Measurements from ENCODE around the gene CEP128.

Gene CEP128

GRCh38 chr14:80902608-80903007 is 38.9 kb downstream of the CEP128 start:
- no peak overlapping the region for H3K9ac ChIP-seq (ENCODE audit: insufficient read length, low read depth)
- no peaks in the 10 kb centered on the region for H3K4me1 ChIP-seq (ENCODE audit: insufficient read depth, insufficient read length)
- no peaks in the 10 kb centered on the region for H3K9me3 ChIP-seq (ENCODE audit: insufficient read depth, low read length)
- no peak overlapping the region for H3K4me3 ChIP-seq (ENCODE audit: insufficient read length, low read depth)
- DNase-seq (ENCODE audit: low read depth, low spot score) = no peak
- no peaks in the 10 kb centered on the region for H3K36me3 ChIP-seq (ENCODE audit: insufficient read depth, insufficient read length, low read length)
- no peaks in the 10 kb centered on the region for H3K27me3 ChIP-seq (ENCODE audit: insufficient read depth, insufficient read length)
- no peak for TF ChIP-seq YY1 (IDR thresholded peaks at IDR 0.05; ENCODE audit: insufficient read depth, insufficient read length)
- no peak for TF ChIP-seq ZNF274 (IDR thresholded peaks at IDR 0.05; ENCODE audit: low read depth, low read length)
- no peak for TF ChIP-seq SUZ12 (IDR thresholded peaks at IDR 0.05; ENCODE audit: extremely low read depth, insufficient read depth, insufficient read length)

- H3K9ac ChIP-seq (ENCODE audit: insufficient read length, low read depth) = no peak overlapping the region
- TF ChIP-seq YY1 (IDR thresholded peaks at IDR 0.05; ENCODE audit: insufficient read depth, insufficient read length) (no peak), SUZ12 (IDR thresholded peaks at IDR 0.05; ENCODE audit: extremely low read depth, insufficient read depth, insufficient read length) (no peak), ZNF274 (IDR thresholded peaks at IDR 0.05; ENCODE audit: low read depth, low read length) (no peak)
- no peaks in the 10 kb centered on the region for H3K4me1 ChIP-seq (ENCODE audit: insufficient read depth, insufficient read length)
- no peaks in the 10 kb centered on the region for H3K36me3 ChIP-seq (ENCODE audit: insufficient read depth, insufficient read length, low read length)
- H3K9me3 ChIP-seq (ENCODE audit: insufficient read depth, low read length) = no peaks in the 10 kb centered on the region
- no peaks in the 10 kb centered on the region for H3K27me3 ChIP-seq (ENCODE audit: insufficient read depth, insufficient read length)
- no peak overlapping the region for H3K4me3 ChIP-seq (ENCODE audit: insufficient read length, low read depth)
- DNase-seq (ENCODE audit: low read depth, low spot score) = no peak
These were observed 39.7 kb downstream of the CEP128 start for GRCh38 chr14:80901822-80902221.

- Histone ChIP-seq H3K4me3 (ENCODE audit: insufficient read length, low read depth) (no peak overlapping the region), H3K4me1 (ENCODE audit: insufficient read depth, insufficient read length) (no peaks in the 10 kb centered on the region), H3K36me3 (ENCODE audit: insufficient read depth, insufficient read length, low read length) (no peaks in the 10 kb centered on the region), H3K9ac (ENCODE audit: insufficient read length, low read depth) (no peak overlapping the region), H3K9me3 (ENCODE audit: insufficient read depth, low read length) (no peaks in the 10 kb centered on the region), H3K27me3 (ENCODE audit: insufficient read depth, insufficient read length) (no peaks in the 10 kb centered on the region)
- TF ChIP-seq YY1 (IDR thresholded peaks at IDR 0.05; ENCODE audit: insufficient read depth, insufficient read length) = no peak
- TF ChIP-seq ZNF274 (IDR thresholded peaks at IDR 0.05; ENCODE audit: low read depth, low read length) = no peak
- TF ChIP-seq SUZ12 (IDR thresholded peaks at IDR 0.05; ENCODE audit: extremely low read depth, insufficient read depth, insufficient read length) = no peak
- DNase-seq (ENCODE audit: low read depth, low spot score) = no peak
These were observed 40.3 kb downstream of the CEP128 start for GRCh38 chr14:80901260-80901659.

GRCh38 chr14:80872645-80873044 is 68.9 kb downstream of the CEP128 start:
- Histone ChIP-seq H3K9me3 (ENCODE audit: insufficient read depth, low read length) (peaks cover 7% of the 10 kb centered on the region), H3K36me3 (ENCODE audit: insufficient read depth, insufficient read length, low read length) (no peaks in the 10 kb centered on the region), H3K4me1 (ENCODE audit: insufficient read depth, insufficient read length) (no peaks in the 10 kb centered on the region), H3K9ac (ENCODE audit: insufficient read length, low read depth) (no peak overlapping the region), H3K27me3 (ENCODE audit: insufficient read depth, insufficient read length) (no peaks in the 10 kb centered on the region), H3K4me3 (ENCODE audit: insufficient read length, low read depth) (no peak overlapping the region)
- TF ChIP-seq SUZ12 (IDR thresholded peaks at IDR 0.05; ENCODE audit: extremely low read depth, insufficient read depth, insufficient read length) = no peak
- no peak for TF ChIP-seq ZNF274 (IDR thresholded peaks at IDR 0.05; ENCODE audit: low read depth, low read length)
- no peak for TF ChIP-seq YY1 (IDR thresholded peaks at IDR 0.05; ENCODE audit: insufficient read depth, insufficient read length)
- DNase-seq (ENCODE audit: low read depth, low spot score) = no peak

GRCh38 chr14:80868260-80868659 is 73.3 kb downstream of the CEP128 start:
- Histone ChIP-seq H3K9me3 (ENCODE audit: insufficient read depth, low read length) (peaks cover 7% of the 10 kb centered on the region), H3K9ac (ENCODE audit: insufficient read length, low read depth) (no peak overlapping the region), H3K4me1 (ENCODE audit: insufficient read depth, insufficient read length) (no peaks in the 10 kb centered on the region), H3K27me3 (ENCODE audit: insufficient read depth, insufficient read length) (no peaks in the 10 kb centered on the region), H3K36me3 (ENCODE audit: insufficient read depth, insufficient read length, low read length) (no peaks in the 10 kb centered on the region), H3K4me3 (ENCODE audit: insufficient read length, low read depth) (no peak overlapping the region)
- no peak for TF ChIP-seq SUZ12 (IDR thresholded peaks at IDR 0.05; ENCODE audit: extremely low read depth, insufficient read depth, insufficient read length)
- no peak for TF ChIP-seq YY1 (IDR thresholded peaks at IDR 0.05; ENCODE audit: insufficient read depth, insufficient read length)
- no peak for TF ChIP-seq ZNF274 (IDR thresholded peaks at IDR 0.05; ENCODE audit: low read depth, low read length)
- DNase-seq (ENCODE audit: low read depth, low spot score) = no peak

GRCh38 chr14:80867798-80868197 is 73.7 kb downstream of the CEP128 start:
- Histone ChIP-seq H3K9me3 (ENCODE audit: insufficient read depth, low read length) (peaks cover 7% of the 10 kb centered on the region), H3K27me3 (ENCODE audit: insufficient read depth, insufficient read length) (no peaks in the 10 kb centered on the region), H3K4me1 (ENCODE audit: insufficient read depth, insufficient read length) (no peaks in the 10 kb centered on the region), H3K4me3 (ENCODE audit: insufficient read length, low read depth) (no peak overlapping the region), H3K9ac (ENCODE audit: insufficient read length, low read depth) (no peak overlapping the region), H3K36me3 (ENCODE audit: insufficient read depth, insufficient read length, low read length) (no peaks in the 10 kb centered on the region)
- DNase-seq (ENCODE audit: low read depth, low spot score) = no peak
- TF ChIP-seq SUZ12 (IDR thresholded peaks at IDR 0.05; ENCODE audit: extremely low read depth, insufficient read depth, insufficient read length) (no peak), ZNF274 (IDR thresholded peaks at IDR 0.05; ENCODE audit: low read depth, low read length) (no peak), YY1 (IDR thresholded peaks at IDR 0.05; ENCODE audit: insufficient read depth, insufficient read length) (no peak)

- H3K4me1 ChIP-seq (ENCODE audit: insufficient read depth, insufficient read length) = no peaks in the 10 kb centered on the region
- H3K4me3 ChIP-seq (ENCODE audit: insufficient read length, low read depth) = no peak overlapping the region
- H3K9me3 ChIP-seq (ENCODE audit: insufficient read depth, low read length) = peaks cover 7% of the 10 kb centered on the region
- peaks cover 4% of the 10 kb centered on the region for H3K36me3 ChIP-seq (ENCODE audit: insufficient read depth, insufficient read length, low read length)
- no peak overlapping the region for H3K9ac ChIP-seq (ENCODE audit: insufficient read length, low read depth)
- H3K27me3 ChIP-seq (ENCODE audit: insufficient read depth, insufficient read length) = no peaks in the 10 kb centered on the region
- no peak for TF ChIP-seq ZNF274 (IDR thresholded peaks at IDR 0.05; ENCODE audit: low read depth, low read length)
- no peak for TF ChIP-seq SUZ12 (IDR thresholded peaks at IDR 0.05; ENCODE audit: extremely low read depth, insufficient read depth, insufficient read length)
- no peak for TF ChIP-seq YY1 (IDR thresholded peaks at IDR 0.05; ENCODE audit: insufficient read depth, insufficient read length)
- no peak for DNase-seq (ENCODE audit: low read depth, low spot score)
These were observed 74.4 kb downstream of the CEP128 start for GRCh38 chr14:80867091-80867490.
